Measurements from ENCODE around the gene CEP97. TPM values are rescaled to one million over a fixed set of nuclear protein-coding genes. Genes with fewer than 3 reads are reported as not detected.
A peak's percentile ranks its signal among the peaks of the same experiment; 100 is the strongest.

The CEP97 gene
- total RNA-seq, 1 donor from 2014 or later = 19.3 TPM

- DNase-seq (ENCODE audit: low spot score) = peak; percentile 57
Observed at GRCh38 chr3:101813817-101814440, 89.5 kb downstream of the CEP97 start.

DNA sequence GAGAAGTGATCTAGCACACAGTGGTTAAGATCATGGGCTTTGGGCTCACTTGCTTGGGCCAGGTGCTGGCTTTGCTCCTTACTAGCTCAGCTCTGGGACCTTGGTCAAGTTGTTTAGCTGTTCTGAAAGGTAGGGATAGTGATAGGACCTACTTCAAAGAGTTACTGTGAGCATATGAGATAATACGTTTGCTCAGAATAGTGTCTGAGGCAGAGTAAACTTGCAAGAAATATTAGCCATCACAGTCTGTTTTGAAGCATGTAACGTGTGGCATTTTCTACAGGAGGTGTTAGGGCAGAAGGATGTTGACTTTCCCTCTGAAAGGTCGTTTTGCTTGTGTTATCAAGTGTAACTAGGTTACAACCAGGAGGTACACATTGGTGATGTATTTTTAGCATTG lies 90.4 kb downstream of the CEP97 start:
- no peak for DNase-seq (ENCODE audit: low spot score)

DNA sequence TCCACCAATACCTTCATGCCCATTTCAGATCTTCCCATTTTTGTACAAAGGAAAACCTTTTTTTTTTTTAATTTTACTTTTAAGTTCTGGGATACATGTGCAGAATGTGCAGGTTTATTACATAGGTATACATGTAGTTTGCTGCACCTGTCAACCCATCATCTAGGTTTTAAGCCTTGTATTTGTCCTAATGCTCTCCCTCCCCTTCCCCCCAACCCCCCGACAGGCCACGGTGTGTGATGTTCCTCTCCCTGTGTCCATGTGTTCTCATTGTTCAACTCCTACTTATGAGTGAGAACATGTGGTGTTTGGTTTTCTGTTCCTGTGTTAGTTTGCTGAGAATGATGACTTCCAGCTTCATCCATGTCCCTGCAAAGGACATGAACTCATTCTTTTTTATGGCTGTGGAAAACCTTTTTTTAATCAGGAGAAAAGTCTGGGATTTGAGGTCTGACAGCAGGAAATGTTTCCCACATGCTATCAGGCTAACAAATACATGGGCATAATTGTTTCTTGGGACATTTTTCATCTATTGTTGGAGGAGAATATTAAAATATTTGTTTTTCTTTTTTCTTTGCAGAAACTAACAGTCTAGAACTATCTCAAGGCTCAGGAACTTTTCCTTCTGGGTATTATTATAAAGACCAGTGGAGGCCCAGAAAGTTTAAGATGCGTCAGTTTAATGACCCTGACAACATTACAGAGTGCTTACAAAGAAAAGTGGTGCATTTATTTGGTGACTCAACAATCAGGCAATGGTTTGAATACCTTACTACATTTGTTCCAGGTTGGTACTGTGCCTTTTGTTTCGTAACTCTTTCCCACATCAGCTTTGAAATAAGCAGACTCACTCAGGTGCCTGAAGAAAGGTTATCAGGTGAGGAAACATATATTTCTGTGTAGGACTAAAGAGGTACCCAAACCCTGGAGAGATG lies 92.1 kb downstream of the CEP97 start:
- peak; percentile 43 for DNase-seq (ENCODE audit: low spot score)

GRCh38 chr3:101817992-101818391 lies 93.6 kb downstream of the CEP97 start:
- DNase-seq (ENCODE audit: low spot score) = no peak

DNA sequence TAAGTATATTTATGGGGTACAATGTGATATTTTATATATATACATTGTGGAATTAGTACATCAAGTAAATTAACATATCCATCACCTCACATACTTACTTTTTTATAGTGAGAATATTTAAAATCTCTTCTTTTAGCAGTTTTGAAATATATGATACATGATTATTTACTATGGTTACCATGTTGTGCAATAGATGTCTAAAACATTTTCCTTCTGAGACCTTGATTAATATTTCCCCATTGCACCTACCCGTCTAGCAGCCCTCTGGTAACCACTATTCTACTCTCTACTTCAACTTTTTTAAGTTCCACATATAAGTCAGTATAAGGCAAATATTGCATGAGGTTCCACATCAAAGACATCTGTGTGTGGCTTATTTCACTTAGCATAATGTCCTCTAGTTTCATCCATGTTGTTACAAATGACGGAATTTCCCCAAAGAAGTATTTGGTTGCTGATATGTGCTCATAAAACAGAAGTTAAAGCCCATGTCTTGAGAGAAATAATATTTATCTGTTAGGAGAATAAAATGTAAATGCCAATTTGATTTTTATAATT lies 95.3 kb downstream of the CEP97 start:
- no peak for DNase-seq (ENCODE audit: low spot score)

Other genes with a start within 250 kb of the CEP97 start
- 34.7 TPM for gene SENP7, start 211.4 kb upstream of the CEP97 start, total RNA-seq (ENCODE audit: insufficient read depth, low replicate concordance)
- gene TRMT10C, start 162.7 kb upstream of the CEP97 start, total RNA-seq (ENCODE audit: insufficient read depth, low replicate concordance) = 16.1 TPM
- 141 TPM for gene PCNP, start 150.4 kb upstream of the CEP97 start, total RNA-seq (ENCODE audit: insufficient read depth, low replicate concordance)
- gene ZBTB11, start 47.5 kb upstream of the CEP97 start, total RNA-seq (ENCODE audit: insufficient read depth, low replicate concordance) = 24.8 TPM
- 2,234 TPM for gene RPL24, start 37.9 kb upstream of the CEP97 start, total RNA-seq (ENCODE audit: insufficient read depth, low replicate concordance)
- gene NXPE3, start 54.6 kb downstream of the CEP97 start, total RNA-seq (ENCODE audit: insufficient read depth, low replicate concordance) = 13.5 TPM
- 270 TPM for gene NFKBIZ, start 124.9 kb downstream of the CEP97 start, total RNA-seq (ENCODE audit: insufficient read depth, low replicate concordance)

All from umbilical cord (tissue), 2 donors.